ENCODE measurements around the gene REV3L.
"Not testable (repeated sequence)": the region's sequence is repeated elsewhere in the genome, so short reads cannot be mapped to it uniquely, and the experiment has no call there.

Gene REV3L

GRCh38 chr6:111515259-111515658, 32.2 kb upstream of the REV3L start:
- no peak for TF ChIP-seq JUND (IDR thresholded peaks at IDR 0.05; ENCODE audit: low read depth)
- in situ Hi-C loops (cut with HindIII; ENCODE audit: low pct_unique_long_range_greater_than_20kb, low sequenced_read_pairs), result no loop called here
- DNase-seq (ENCODE audit: low read depth in 1 of 2, low spot score in 1 of 2), result no peak

GRCh38 chr6:111514531-111514930, 31.5 kb upstream of the REV3L start:
- DNase-seq (ENCODE audit: low read depth in 1 of 2, low spot score in 1 of 2); in situ Hi-C loops (cut with HindIII; ENCODE audit: low pct_unique_long_range_greater_than_20kb, low sequenced_read_pairs): not testable (repeated sequence)

GRCh38 chr6:111507219-111507618, 24.2 kb upstream of the REV3L start:
- DNase-seq (ENCODE audit: low read depth in 1 of 2, low spot score in 1 of 2); in situ Hi-C loops (cut with HindIII; ENCODE audit: low pct_unique_long_range_greater_than_20kb, low sequenced_read_pairs): not testable (repeated sequence)

GRCh38 chr6:111505498-111505897, 22.5 kb upstream of the REV3L start:
- in situ Hi-C loops (cut with HindIII; ENCODE audit: low pct_unique_long_range_greater_than_20kb, low sequenced_read_pairs); DNase-seq (ENCODE audit: low read depth in 1 of 2, low spot score in 1 of 2): not testable (repeated sequence)

- no peak for TF ChIP-seq JUND (IDR thresholded peaks at IDR 0.05; ENCODE audit: low read depth)
- in situ Hi-C loops (cut with HindIII; ENCODE audit: low pct_unique_long_range_greater_than_20kb, low sequenced_read_pairs), result no loop called here
- DNase-seq (ENCODE audit: low read depth in 1 of 2, low spot score in 1 of 2), result no peak
These were observed 20.6 kb upstream of the REV3L start for GRCh38 chr6:111503660-111504059.

- in situ Hi-C loops (cut with HindIII; ENCODE audit: low pct_unique_long_range_greater_than_20kb, low sequenced_read_pairs), result no loop called here
- peak in 1 of 2 experiments; percentile 15 for DNase-seq (ENCODE audit: low read depth in 1 of 2, low spot score in 1 of 2)
- no peak for TF ChIP-seq JUND (IDR thresholded peaks at IDR 0.05; ENCODE audit: low read depth)
These were observed 20.2 kb upstream of the REV3L start for GRCh38 chr6:111503194-111503593.

- in situ Hi-C loops (cut with HindIII; ENCODE audit: low pct_unique_long_range_greater_than_20kb, low sequenced_read_pairs), result no loop called here
- DNase-seq (ENCODE audit: low read depth in 1 of 2, low spot score in 1 of 2), result no peak
- TF ChIP-seq JUND (IDR thresholded peaks at IDR 0.05; ENCODE audit: low read depth), result no peak
These were observed 19.1 kb upstream of the REV3L start for GRCh38 chr6:111502154-111502553.

- no peak for DNase-seq (ENCODE audit: low read depth in 1 of 2, low spot score in 1 of 2)
- in situ Hi-C loops (cut with HindIII; ENCODE audit: low pct_unique_long_range_greater_than_20kb, low sequenced_read_pairs), result no loop called here
- TF ChIP-seq JUND (IDR thresholded peaks at IDR 0.05; ENCODE audit: low read depth), result no peak
These were observed 16.3 kb upstream of the REV3L start for GRCh38 chr6:111499269-111499793.

- in situ Hi-C loops (cut with HindIII; ENCODE audit: low pct_unique_long_range_greater_than_20kb, low sequenced_read_pairs), result no loop called here
- no peak for TF ChIP-seq JUND (IDR thresholded peaks at IDR 0.05; ENCODE audit: low read depth)
These were observed 12.1 kb upstream of the REV3L start for GRCh38 chr6:111494951-111495635.

GRCh38 chr6:111492499-111492898, 9.5 kb upstream of the REV3L start:
- no peak for TF ChIP-seq JUND (IDR thresholded peaks at IDR 0.05; ENCODE audit: low read depth)
- in situ Hi-C loops (cut with HindIII; ENCODE audit: low pct_unique_long_range_greater_than_20kb, low sequenced_read_pairs), result no loop called here
- DNase-seq (ENCODE audit: low read depth in 1 of 2, low spot score in 1 of 2), result no peak

More at GRCh38 chr6:111494951-111495635, 12.1 kb upstream of the REV3L start:
- DNase-seq (ENCODE audit: low read depth in 1 of 2, low spot score in 1 of 2), result no peak

- in situ Hi-C loops (cut with HindIII; ENCODE audit: low pct_unique_long_range_greater_than_20kb, low sequenced_read_pairs), result no loop called here
- no peak for DNase-seq (ENCODE audit: low read depth in 1 of 2, low spot score in 1 of 2)
- no peak for TF ChIP-seq JUND (IDR thresholded peaks at IDR 0.05; ENCODE audit: low read depth)
These were observed 7.0 kb upstream of the REV3L start for GRCh38 chr6:111490067-111490466.

GRCh38 chr6:111487661-111488060, 4.6 kb upstream of the REV3L start:
- in situ Hi-C loops (cut with HindIII; ENCODE audit: low pct_unique_long_range_greater_than_20kb, low sequenced_read_pairs), result no loop called here
- DNase-seq (ENCODE audit: low read depth in 1 of 2, low spot score in 1 of 2), result no peak
- no peak for TF ChIP-seq JUND (IDR thresholded peaks at IDR 0.05; ENCODE audit: low read depth)

- in situ Hi-C loops (cut with HindIII; ENCODE audit: low pct_unique_long_range_greater_than_20kb, low sequenced_read_pairs), result no loop called here
- TF ChIP-seq JUND (IDR thresholded peaks at IDR 0.05; ENCODE audit: low read depth), result no peak
- no peak for DNase-seq (ENCODE audit: low read depth in 1 of 2, low spot score in 1 of 2)
These were observed 3.9 kb upstream of the REV3L start for GRCh38 chr6:111486921-111487320.

GRCh38 chr6:111486475-111486874, 3.5 kb upstream of the REV3L start:
- in situ Hi-C loops (cut with HindIII; ENCODE audit: low pct_unique_long_range_greater_than_20kb, low sequenced_read_pairs), result no loop called here

More at GRCh38 chr6:111486475-111486874, 3.5 kb upstream of the REV3L start:
- DNase-seq (ENCODE audit: low read depth in 1 of 2, low spot score in 1 of 2), result no peak
- TF ChIP-seq JUND (IDR thresholded peaks at IDR 0.05; ENCODE audit: low read depth), result no peak
